SK-N-SH (cell line): ENCODE data around the gene RHOT2.
"Not testable (repeated sequence)": the region's sequence is repeated elsewhere in the genome, so short reads cannot be mapped to it uniquely, and the experiment has no call there.

Source experiments
- FOXJ3 ChIP-seq: sonication (generic); formaldehyde crosslinking; IDR thresholded peaks from 2 replicates; pipeline ENCODE4 v1.5.1; 2020; ENCODE audit warnings: mild to moderate bottlenecking, missing genetic modification reagents
- MXI1 ChIP-seq: IDR thresholded peaks from 2 replicates; pipeline ENCODE4 v1.6.1; 2012; ENCODE audit warnings: mild to moderate bottlenecking, low read depth, low read length, improper control_type of control experiment
- NFIC ChIP-seq: IDR thresholded peaks from 2 replicates; pipeline ENCODE4 v1.4.0; 2012; ENCODE audit warnings: borderline replicate concordance
- TF ChIP-seq, protein P1 (sequence below): fragments of 200-600 bp; sonication (generic); IDR thresholded peaks from 2 replicates; pipeline ENCODE4 v1.6.1; 2017; ENCODE audit warnings: antibody characterized with exemption, mild to moderate bottlenecking, moderate library complexity
- TF ChIP-seq, protein P2 (sequence below): IDR thresholded peaks from 2 replicates; pipeline ENCODE4 v1.6.1; 2012; ENCODE audit warnings: mild to moderate bottlenecking, low read depth, low read length, moderate library complexity

DNA sequence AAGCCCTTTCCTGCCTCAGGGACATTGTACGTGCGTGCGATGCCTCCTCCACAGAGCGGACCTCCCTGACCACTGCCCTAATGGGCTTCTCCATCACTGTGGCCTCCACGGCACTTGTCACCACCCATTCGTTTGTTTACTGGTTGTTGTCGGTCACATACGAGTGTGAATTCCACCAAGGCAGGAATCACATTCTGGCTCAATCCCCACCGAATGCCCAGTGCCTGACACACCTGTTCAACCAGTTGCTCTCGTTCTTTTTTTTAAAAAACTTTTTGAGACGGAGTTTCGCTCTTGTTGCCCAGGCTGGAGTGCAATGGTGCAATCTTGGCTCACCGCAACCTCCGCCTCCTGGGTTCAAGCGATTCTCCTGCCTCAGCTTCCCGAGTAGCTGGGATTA lies 23.3 kb downstream of the RHOT2 start:
- TF ChIP-seq MXI1; FOXJ3 (CRISPR knock-in tag); NFIC: not testable (repeated sequence)
- TF ChIP-seq, protein P1, sequence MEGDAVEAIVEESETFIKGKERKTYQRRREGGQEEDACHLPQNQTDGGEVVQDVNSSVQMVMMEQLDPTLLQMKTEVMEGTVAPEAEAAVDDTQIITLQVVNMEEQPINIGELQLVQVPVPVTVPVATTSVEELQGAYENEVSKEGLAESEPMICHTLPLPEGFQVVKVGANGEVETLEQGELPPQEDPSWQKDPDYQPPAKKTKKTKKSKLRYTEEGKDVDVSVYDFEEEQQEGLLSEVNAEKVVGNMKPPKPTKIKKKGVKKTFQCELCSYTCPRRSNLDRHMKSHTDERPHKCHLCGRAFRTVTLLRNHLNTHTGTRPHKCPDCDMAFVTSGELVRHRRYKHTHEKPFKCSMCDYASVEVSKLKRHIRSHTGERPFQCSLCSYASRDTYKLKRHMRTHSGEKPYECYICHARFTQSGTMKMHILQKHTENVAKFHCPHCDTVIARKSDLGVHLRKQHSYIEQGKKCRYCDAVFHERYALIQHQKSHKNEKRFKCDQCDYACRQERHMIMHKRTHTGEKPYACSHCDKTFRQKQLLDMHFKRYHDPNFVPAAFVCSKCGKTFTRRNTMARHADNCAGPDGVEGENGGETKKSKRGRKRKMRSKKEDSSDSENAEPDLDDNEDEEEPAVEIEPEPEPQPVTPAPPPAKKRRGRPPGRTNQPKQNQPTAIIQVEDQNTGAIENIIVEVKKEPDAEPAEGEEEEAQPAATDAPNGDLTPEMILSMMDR: not testable (repeated sequence)
- TF ChIP-seq, protein P2, sequence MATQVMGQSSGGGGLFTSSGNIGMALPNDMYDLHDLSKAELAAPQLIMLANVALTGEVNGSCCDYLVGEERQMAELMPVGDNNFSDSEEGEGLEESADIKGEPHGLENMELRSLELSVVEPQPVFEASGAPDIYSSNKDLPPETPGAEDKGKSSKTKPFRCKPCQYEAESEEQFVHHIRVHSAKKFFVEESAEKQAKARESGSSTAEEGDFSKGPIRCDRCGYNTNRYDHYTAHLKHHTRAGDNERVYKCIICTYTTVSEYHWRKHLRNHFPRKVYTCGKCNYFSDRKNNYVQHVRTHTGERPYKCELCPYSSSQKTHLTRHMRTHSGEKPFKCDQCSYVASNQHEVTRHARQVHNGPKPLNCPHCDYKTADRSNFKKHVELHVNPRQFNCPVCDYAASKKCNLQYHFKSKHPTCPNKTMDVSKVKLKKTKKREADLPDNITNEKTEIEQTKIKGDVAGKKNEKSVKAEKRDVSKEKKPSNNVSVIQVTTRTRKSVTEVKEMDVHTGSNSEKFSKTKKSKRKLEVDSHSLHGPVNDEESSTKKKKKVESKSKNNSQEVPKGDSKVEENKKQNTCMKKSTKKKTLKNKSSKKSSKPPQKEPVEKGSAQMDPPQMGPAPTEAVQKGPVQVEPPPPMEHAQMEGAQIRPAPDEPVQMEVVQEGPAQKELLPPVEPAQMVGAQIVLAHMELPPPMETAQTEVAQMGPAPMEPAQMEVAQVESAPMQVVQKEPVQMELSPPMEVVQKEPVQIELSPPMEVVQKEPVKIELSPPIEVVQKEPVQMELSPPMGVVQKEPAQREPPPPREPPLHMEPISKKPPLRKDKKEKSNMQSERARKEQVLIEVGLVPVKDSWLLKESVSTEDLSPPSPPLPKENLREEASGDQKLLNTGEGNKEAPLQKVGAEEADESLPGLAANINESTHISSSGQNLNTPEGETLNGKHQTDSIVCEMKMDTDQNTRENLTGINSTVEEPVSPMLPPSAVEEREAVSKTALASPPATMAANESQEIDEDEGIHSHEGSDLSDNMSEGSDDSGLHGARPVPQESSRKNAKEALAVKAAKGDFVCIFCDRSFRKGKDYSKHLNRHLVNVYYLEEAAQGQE: not testable (repeated sequence)
